RWPE2 (cell line): Measurements from ENCODE around the gene ZNF428.

Source experiments
- ATAC-seq: fragments of 200-7000 bp; cut with Tn5 transposase; 3 replicates; pipeline ENCODE4 v1.9.1; 2021; ENCODE audit warnings: low read depth
- DNase-seq: peaks from one replicate; pipeline ENCODE4 v3.0.0-alpha.2; 2020; ENCODE audit warnings: low spot score
- H3K27ac ChIP-seq: fragments of 450-650 bp; 2 replicates; pipeline ENCODE4 v1.5.1; 2017; ENCODE audit warnings: mild to moderate bottlenecking; ENCODE audit not compliant: poor library complexity, severe bottlenecking
- H3K27me3 ChIP-seq: fragments of 250-450 bp; sonication (Bioruptor Pico); 2 replicates; pipeline ENCODE4 v1.5.1; 2021; ENCODE audit warnings: mild to moderate bottlenecking, moderate library complexity; ENCODE audit not compliant: insufficient read depth, poor library complexity, severe bottlenecking
- H3K36me3 ChIP-seq: fragments of 250-450 bp; sonication (Bioruptor Pico); 2 replicates; pipeline ENCODE4 v1.5.1; 2020; ENCODE audit warnings: low read depth, mild to moderate bottlenecking, moderate library complexity
- H3K4me1 ChIP-seq: fragments of 250-450 bp; sonication (Bioruptor Pico); 2 replicates; pipeline ENCODE4 v1.5.1; 2021; ENCODE audit warnings: mild to moderate bottlenecking, moderate library complexity; ENCODE audit not compliant: insufficient read depth, poor library complexity, severe bottlenecking
- H3K4me3 ChIP-seq: fragments of 250-450 bp; sonication (Bioruptor Pico); 2 replicates; pipeline ENCODE4 v1.5.1; 2021; ENCODE audit warnings: mild to moderate bottlenecking, moderate library complexity; ENCODE audit not compliant: severe bottlenecking
- H3K9me3 ChIP-seq: fragments of 250-450 bp; sonication (Bioruptor Pico); 2 replicates; pipeline ENCODE4 v1.5.1; 2021; ENCODE audit warnings: mild to moderate bottlenecking, moderate library complexity; ENCODE audit not compliant: severe bottlenecking
- TF ChIP-seq, protein P1 (sequence below): fragments of 450-650 bp; IDR thresholded peaks from one replicate; pipeline ENCODE4 v1.5.1; 2017; ENCODE audit warnings: mild to moderate bottlenecking, moderate library complexity; ENCODE audit not compliant: poor library complexity, severe bottlenecking

The ZNF428 gene

DNA sequence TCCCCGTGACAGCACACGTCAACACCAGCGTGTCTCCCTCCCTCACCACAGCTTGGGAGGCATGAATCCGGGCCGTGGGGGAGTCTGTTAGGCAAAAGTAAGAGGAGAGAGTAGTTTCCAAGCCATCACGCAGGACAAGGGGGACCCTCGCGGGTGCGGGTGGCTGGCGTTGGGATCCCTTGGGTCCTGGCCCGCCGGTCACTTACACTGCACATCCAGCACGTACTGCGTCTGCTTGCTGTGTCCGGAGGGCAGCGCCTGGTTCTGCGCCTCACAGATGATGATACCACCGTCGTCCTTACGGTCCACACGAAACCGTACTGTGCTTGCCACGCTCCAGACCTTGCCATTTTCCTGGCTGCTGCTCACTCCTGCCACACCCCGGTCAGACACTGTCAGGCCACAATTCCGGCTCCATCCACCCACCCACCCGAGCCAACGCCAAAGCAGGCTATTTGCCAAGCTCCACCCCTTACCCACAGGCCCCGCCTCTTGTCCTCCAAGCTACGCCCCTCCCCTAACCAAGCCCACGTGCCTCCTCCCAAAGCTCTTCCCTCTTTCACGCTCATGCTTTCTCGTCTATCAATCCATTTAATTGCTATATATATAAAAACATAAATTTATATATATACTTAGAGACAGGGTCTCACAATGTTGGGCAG lies 6.6 kb upstream of the ZNF428 start:
- no peaks in the 10 kb centered on the region for H3K27me3 ChIP-seq
- no peak for ATAC-seq
- no peaks in the 10 kb centered on the region for H3K9me3 ChIP-seq
- H3K27ac ChIP-seq: no peak overlapping the region
- H3K36me3 ChIP-seq: no peaks in the 10 kb centered on the region
- H3K4me1 ChIP-seq: no peaks in the 10 kb centered on the region
- TF ChIP-seq, protein P1, sequence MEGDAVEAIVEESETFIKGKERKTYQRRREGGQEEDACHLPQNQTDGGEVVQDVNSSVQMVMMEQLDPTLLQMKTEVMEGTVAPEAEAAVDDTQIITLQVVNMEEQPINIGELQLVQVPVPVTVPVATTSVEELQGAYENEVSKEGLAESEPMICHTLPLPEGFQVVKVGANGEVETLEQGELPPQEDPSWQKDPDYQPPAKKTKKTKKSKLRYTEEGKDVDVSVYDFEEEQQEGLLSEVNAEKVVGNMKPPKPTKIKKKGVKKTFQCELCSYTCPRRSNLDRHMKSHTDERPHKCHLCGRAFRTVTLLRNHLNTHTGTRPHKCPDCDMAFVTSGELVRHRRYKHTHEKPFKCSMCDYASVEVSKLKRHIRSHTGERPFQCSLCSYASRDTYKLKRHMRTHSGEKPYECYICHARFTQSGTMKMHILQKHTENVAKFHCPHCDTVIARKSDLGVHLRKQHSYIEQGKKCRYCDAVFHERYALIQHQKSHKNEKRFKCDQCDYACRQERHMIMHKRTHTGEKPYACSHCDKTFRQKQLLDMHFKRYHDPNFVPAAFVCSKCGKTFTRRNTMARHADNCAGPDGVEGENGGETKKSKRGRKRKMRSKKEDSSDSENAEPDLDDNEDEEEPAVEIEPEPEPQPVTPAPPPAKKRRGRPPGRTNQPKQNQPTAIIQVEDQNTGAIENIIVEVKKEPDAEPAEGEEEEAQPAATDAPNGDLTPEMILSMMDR: no peak
- no peak overlapping the region for H3K4me3 ChIP-seq
- DNase-seq: no peak

DNA sequence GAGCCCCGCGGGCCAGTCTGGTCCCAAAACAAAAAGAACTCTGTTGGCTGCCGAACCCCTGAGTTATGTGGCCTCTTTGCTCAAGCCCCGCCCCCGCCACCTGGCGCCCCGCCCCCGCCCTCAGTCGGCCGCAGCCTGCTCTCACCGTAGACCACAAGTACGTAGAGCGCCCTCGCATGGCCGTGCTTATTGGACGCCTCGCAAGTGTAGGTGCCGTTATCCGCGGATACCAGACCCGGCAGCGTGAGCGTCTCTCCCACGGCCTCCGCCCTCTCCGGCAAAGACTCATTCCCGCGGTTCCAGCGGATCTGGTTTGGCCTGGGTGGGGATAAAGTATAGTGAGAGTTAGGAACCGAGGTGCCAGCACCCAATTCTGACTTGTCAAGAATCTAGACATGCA lies 5.5 kb upstream of the ZNF428 start:
- ATAC-seq: no peak
- Histone ChIP-seq H3K36me3 (no peaks in the 10 kb centered on the region), H3K27me3 (no peaks in the 10 kb centered on the region), H3K27ac (no peak overlapping the region), H3K4me3 (no peak overlapping the region), H3K4me1 (no peaks in the 10 kb centered on the region), H3K9me3 (no peaks in the 10 kb centered on the region)
- no peak for DNase-seq
- TF ChIP-seq, protein P1: no peak

DNA sequence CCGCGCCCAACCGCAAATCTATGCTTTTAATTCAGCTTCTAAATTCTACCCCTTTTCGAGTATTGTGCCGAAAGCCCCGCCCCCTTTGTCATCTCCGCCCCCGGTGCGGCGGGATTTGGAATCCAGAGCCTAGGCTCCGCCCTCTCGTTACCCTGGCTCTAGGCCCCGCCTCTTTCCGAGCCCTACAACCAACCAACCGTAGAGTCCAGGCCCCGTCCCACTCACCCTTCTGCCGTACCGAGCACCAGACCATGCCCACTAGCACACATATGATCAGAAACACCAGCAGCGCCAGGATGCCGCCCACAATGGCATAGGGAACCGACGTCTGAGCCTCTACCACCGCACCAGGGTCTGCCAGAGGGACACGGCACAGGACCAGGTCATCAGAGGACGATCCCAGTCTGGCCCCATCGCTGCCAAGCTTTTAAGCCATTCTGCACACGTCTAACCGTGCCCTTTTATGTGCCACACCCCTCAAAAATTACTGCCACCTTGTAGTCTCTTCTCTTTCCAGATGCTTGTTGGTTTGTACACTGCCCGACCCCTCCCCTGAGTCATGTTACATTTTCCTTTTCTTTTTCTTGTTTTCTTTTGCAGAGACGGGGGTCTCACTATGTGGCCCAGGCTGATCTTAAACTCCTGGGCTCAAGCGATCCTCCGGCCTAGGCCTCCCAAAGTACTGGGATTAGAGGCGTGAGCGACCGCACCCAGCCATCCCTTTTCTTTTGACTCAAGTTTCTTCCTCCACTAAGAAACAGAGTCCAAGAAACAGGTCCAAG lies 4.7 kb upstream of the ZNF428 start:
- H3K4me3 ChIP-seq: no peak overlapping the region
- no peak for DNase-seq
- H3K27ac ChIP-seq: no peak overlapping the region
- no peaks in the 10 kb centered on the region for H3K36me3 ChIP-seq
- no peaks in the 10 kb centered on the region for H3K4me1 ChIP-seq
- TF ChIP-seq, protein P1: no peak
- ATAC-seq: no peak
- no peaks in the 10 kb centered on the region for H3K27me3 ChIP-seq
- no peaks in the 10 kb centered on the region for H3K9me3 ChIP-seq

DNA sequence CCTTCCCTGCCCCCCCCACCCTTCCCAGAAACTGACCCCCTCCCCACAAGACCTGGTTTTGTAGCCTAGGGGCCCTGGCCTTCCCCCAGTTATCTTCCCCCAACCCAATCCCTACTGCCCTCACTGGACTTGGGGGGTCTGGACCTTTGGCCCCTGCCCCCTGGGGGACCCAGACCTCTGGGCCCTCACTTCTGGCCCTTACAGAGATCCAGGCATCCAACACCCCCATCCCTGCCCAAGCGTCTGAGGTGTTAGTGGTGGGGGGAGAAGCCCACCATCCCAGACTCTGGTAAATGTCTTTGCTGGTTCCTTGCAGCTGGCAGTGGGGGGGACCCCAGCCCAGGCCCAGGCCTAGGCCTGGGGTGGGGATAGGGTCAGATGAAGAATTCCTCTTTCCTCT lies 3.5 kb upstream of the ZNF428 start:
- no peaks in the 10 kb centered on the region for H3K4me1 ChIP-seq
- H3K27me3 ChIP-seq: no peaks in the 10 kb centered on the region
- H3K36me3 ChIP-seq: no peaks in the 10 kb centered on the region
- TF ChIP-seq, protein P1: no peak
- H3K27ac ChIP-seq: no peak overlapping the region
- H3K9me3 ChIP-seq: no peaks in the 10 kb centered on the region
- no peak overlapping the region for H3K4me3 ChIP-seq
- no peak for ATAC-seq
- no peak for DNase-seq

DNA sequence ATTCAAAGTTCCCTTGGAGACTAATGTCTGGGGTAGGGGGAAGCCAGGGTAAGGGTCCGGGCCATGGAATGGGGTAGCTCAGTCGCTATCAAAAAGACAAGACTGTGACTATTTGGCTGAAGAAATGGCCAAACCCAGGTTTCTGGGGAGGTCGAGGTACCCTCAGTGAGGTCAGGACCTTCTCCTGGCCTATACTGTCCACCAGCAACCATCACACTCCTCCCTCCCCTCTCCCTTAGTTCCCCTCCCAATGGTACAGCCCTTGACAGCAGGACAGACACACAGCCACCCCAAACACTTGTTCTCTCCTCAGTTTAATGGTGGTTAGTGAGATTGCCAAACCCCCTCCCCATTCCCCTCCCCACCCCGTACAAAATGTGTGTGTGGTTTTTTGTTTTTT lies 2.6 kb upstream of the ZNF428 start:
- Histone ChIP-seq H3K36me3 (no peaks in the 10 kb centered on the region), H3K27ac (no peak overlapping the region), H3K27me3 (no peaks in the 10 kb centered on the region), H3K4me1 (no peaks in the 10 kb centered on the region), H3K9me3 (no peaks in the 10 kb centered on the region), H3K4me3 (no peak overlapping the region)
- TF ChIP-seq, protein P1: no peak
- DNase-seq (no peak), ATAC-seq (no peak)
